Epithelial cell of proximal tubule (primary cell): Measurements from ENCODE around the gene ZNF354B. TPM values are rescaled to one million over a fixed set of nuclear protein-coding genes. Genes with fewer than 3 reads are reported as not detected.
"Not testable (repeated sequence)": the region's sequence is repeated elsewhere in the genome, so short reads cannot be mapped to it uniquely, and the experiment has no call there.

Experiments used
- DNase-seq: peaks from one replicate; pipeline ENCODE4 v3.0.0-alpha.2; 2011; ENCODE audit warnings: low read depth
- H3K4me3 ChIP-seq: 2 replicates; pipeline ENCODE4 v1.5.1; 2011; ENCODE audit warnings: low read depth, mild to moderate bottlenecking, low read length
- CTCF ChIP-seq: conservative IDR thresholded peaks from 2 replicates; pipeline ENCODE4 v1.5.1; 2012; ENCODE audit warnings: low read depth, mild to moderate bottlenecking, low read length
- total RNA-seq: library from RNA; depleted of rRNA; stranded (reverse); fragments of >200 nt; gene quantifications from 2 replicates; pipeline ENCODE4 v1.2.3, GENCODE V29; 2015

ZNF354B gene
- total RNA-seq, 1 donor from 2014 or later, result 3.7 TPM

- no peak overlapping the region for H3K4me3 ChIP-seq
These were observed 28.7 kb upstream of the ZNF354B start for GRCh38 chr5:178831049-178831448.

GRCh38 chr5:178832618-178833201, 27.0 kb upstream of the ZNF354B start:
- no peak overlapping the region for H3K4me3 ChIP-seq
- no peak for DNase-seq
- TF ChIP-seq CTCF, result no peak

More at GRCh38 chr5:178831049-178831448, 28.7 kb upstream of the ZNF354B start:
- TF ChIP-seq CTCF, result no peak
- no peak for DNase-seq

DNA sequence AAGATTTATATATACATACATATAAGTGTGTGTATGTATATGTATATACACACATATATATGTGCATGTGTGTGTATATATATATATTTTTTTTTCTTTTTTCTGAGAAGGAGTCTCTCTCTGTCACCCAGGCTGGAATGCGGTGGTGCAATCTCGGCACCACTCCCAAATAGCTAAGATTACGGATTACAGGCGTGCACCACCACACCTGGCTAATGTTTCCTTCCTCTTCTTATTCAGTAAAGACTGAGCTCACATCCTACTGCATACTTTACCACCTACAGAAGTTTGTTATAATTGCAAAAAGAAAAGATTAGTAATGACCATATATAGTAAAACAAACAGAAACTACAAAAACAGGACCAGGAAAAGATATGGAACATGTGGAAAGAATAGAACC, 23.1 kb upstream of the ZNF354B start:
- no peak overlapping the region for H3K4me3 ChIP-seq
- DNase-seq, result no peak
- TF ChIP-seq CTCF, result no peak

GRCh38 chr5:178838695-178839318, 20.9 kb upstream of the ZNF354B start:
- DNase-seq, H3K4me3 ChIP-seq: not testable (repeated sequence)

DNA sequence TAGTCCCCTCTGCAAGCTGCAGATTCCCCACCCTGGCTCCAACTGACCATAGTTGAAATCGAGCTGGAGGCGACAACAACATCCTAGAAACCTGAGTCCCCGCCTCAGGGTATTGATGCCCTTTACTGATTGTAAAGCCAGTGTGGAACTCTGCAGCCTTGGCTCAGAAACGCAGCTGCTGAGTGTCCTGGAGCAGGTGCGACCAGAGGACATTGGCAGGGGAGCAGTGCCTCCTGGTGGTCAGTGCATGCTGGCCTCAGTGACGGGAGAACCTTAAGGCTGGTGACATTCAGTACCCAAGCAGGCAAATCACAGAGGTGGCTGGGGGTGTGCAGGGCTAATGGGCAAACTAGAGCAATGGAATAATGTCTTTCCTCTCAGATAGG, 20.4 kb upstream of the ZNF354B start:
- TF ChIP-seq CTCF, result peak; percentile 78
- DNase-seq, result no peak
- no peak overlapping the region for H3K4me3 ChIP-seq

DNA sequence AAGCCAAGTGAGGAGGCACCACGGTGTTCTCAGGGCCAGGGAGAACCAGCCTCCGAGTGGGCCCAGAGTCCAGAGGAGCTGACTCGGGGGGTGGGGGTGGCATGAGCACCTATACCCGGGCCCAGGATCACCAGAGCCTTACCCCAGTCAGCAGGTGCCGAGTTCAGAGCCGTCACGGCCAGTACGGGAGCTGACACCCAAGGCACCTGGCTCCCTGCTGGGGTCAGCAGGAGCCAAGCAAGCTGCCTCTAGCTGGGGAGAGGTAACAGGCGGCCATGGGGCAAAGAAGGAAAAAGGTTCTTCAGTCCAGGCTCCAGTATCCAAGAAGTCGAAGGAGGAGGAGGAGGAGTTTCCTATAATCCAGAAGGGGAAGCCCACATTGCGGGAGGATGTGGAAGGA, 19.4 kb upstream of the ZNF354B start:
- not testable (repeated sequence) for DNase-seq, H3K4me3 ChIP-seq

GRCh38 chr5:178849316-178849715, 10.4 kb upstream of the ZNF354B start:
- no peak overlapping the region for H3K4me3 ChIP-seq
- no peak for DNase-seq
- TF ChIP-seq CTCF, result no peak

- no peak overlapping the region for H3K4me3 ChIP-seq
- no peak for DNase-seq
- TF ChIP-seq CTCF, result no peak
These were observed 7.8 kb upstream of the ZNF354B start for GRCh38 chr5:178851951-178852350.
